HG03378 (cell line): ENCODE measurements around the gene NUDT3.
"Not testable (repeated sequence)": the region's sequence is repeated elsewhere in the genome, so short reads cannot be mapped to it uniquely, and the experiment has no call there.

Experiments
- ATAC-seq: cut with Tn5 transposase; IDR thresholded peaks from one replicate; pipeline ENCODE4 v1.9.1; 2021; ENCODE audit warnings: mild to moderate bottlenecking, moderate library complexity; ENCODE audit not compliant: unreplicated experiment

The NUDT3 gene

GRCh38 chr6:34324738-34325444 is 67.6 kb downstream of the NUDT3 start:
- no peak for ATAC-seq

DNA sequence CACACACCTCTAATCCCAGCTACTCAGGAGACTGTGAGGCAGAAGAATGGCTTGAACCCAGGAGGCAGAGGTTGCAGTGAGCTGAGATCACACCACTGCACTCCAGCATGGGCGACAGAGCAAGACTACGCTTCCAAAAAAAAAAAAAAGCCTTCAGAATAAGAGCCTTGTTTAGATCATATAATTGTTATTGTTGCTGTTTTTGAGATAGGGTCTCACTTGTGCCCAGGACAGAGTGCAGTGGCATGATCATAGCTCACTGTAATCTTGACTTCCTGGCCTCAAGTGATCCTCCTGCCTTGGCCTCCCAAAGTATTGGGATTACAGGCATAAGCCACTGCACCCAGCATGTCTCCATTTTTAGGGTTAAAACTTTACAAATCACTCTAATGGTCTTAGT is 68.2 kb downstream of the NUDT3 start:
- not testable (repeated sequence) for ATAC-seq

DNA sequence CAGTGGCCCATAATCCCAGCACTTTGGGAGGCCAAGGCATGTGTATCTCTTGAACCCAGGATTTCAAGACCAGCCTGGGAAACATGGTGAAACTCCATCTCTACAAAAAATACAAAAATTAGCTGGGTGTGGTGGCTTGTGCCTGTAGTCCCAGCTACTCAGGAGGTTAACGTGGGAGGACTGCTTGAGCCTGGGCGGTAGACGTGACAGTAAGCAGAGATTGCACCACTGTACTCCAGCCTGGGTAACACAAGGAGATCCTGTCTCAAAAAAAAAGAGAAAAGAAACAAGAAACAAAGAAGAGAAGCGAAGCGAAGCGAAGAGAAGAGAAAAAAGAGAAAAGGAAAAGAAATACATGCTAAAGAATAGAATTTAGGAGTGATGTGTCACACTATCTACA is 69.2 kb downstream of the NUDT3 start:
- no peak for ATAC-seq

DNA sequence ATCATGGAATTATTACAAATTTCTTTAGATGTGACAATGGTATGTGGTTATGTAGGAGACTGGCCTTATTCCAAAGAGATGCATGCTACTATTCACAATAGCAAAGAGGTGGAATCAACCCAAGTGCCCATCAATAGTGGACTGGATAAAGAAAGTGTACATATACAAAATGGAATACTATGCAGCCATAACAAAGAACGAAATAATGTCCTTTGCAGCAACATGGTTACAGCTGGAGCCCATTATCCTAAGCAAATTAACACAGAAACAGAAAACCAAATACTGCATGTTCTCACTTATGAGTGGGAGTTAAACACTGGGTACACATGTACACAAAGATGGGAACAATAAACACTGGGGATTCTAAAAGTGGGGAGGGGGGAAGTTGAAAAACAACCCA is 69.7 kb downstream of the NUDT3 start:
- ATAC-seq: no peak

- no peak for ATAC-seq
These were observed 70.6 kb downstream of the NUDT3 start for GRCh38 chr6:34321821-34322220.

GRCh38 chr6:34319471-34319885 is 73.0 kb downstream of the NUDT3 start:
- no peak for ATAC-seq

- no peak for ATAC-seq
These were observed 73.7 kb downstream of the NUDT3 start for GRCh38 chr6:34318499-34319470.

DNA sequence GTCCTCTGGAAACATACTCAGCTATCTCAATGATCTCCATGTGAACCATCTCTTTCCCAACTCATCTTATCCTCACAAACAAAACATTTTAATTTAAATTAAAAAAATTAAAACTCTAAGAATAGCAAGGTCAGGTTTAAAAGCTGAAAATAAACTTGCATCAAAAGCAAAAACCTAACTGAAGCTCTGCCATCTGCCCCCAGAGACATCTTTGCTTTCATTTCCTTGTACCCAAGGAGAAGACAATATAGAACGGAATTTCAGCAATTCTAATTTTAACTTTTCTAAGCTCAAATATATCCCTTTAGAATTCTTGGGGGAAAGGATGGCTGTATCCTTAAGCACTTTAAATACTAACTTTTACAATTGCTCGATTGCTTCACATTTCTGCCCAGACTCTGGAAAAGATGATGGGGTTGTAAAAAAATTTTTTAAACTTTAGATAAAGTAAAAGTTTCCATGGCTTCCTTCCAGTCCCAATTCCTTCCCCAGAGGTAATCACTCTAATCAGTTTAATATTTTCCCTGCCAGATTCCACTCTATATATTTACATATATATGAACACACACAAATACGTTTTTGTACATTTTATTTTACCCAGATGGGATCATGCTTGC is 74.5 kb downstream of the NUDT3 start:
- no peak for ATAC-seq

DNA sequence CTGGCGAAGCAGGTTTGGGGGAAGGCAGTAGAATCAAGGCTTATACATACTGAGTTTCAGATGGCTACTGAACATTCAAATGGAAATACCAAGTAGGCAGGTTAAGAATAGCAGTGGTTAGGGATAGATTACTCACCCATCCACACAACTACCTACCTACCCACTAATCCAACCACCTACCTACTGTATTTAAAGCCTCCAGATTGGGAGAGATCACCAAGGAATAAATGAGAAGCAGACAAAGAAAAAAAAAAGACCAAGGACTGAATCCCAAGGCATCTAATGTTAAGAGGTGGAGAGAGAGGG is 75.3 kb downstream of the NUDT3 start:
- ATAC-seq: no peak

GRCh38 chr6:34316431-34317171 is 75.9 kb downstream of the NUDT3 start:
- no peak for ATAC-seq

- no peak for ATAC-seq
These were observed 76.7 kb downstream of the NUDT3 start for GRCh38 chr6:34315780-34316179.

DNA sequence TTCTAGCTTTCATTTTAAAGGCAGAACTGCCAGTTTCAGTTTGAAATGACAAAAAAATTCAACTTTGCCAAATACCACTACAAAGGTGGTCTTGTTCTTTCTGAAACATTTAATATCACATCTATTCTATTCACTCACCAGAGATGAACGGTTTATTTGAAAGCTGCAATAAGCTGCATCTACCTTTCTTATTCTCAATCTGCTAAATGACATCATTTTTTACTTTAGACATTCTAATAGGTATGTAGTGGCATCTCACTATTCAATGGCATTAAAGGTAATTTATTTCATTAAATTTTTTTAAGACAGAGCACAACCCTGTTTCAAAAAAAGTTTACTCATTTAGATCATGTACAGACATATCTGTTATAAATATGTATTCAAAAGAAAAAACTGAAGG is 77.2 kb downstream of the NUDT3 start:
- no peak for ATAC-seq

DNA sequence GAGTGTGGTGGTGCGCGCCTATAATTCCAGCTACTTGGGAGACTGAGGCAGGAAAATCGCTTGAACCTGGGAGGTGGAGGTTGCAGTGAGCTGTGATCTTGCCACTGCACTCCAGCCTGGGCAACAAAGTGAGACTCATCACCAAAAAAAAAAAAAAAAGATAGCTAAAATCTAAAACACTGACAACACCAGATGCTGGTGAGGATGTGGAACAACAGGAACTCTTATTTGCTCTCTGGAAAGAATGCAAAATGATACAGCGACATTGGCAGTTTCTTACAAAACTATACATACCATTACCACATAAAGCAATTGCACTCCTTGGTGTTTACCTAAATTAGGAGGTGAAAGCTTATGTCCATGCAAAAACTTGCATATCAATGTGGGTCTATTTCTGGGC is 80.2 kb downstream of the NUDT3 start:
- ATAC-seq: no peak

DNA sequence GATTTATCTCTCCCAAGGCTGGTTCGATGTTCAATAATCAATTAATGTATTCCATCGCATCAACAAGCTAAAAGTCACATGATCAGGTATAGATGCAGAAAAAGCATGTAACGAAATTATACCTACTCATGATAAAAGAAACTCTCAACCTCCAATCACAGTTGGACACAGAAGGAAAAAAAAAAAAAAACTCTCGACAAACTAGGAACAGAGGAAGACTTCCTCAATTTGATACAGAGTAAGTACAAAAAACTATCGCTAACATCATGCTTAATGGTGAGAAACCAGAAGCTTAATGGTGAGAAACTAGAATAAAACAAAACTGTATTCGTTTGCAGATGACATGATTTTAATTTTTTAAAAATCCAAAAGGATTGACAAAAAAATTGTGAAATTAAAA is 81.7 kb downstream of the NUDT3 start:
- no peak for ATAC-seq

- ATAC-seq: no peak
These were observed 84.0 kb downstream of the NUDT3 start for GRCh38 chr6:34308483-34308882.

DNA sequence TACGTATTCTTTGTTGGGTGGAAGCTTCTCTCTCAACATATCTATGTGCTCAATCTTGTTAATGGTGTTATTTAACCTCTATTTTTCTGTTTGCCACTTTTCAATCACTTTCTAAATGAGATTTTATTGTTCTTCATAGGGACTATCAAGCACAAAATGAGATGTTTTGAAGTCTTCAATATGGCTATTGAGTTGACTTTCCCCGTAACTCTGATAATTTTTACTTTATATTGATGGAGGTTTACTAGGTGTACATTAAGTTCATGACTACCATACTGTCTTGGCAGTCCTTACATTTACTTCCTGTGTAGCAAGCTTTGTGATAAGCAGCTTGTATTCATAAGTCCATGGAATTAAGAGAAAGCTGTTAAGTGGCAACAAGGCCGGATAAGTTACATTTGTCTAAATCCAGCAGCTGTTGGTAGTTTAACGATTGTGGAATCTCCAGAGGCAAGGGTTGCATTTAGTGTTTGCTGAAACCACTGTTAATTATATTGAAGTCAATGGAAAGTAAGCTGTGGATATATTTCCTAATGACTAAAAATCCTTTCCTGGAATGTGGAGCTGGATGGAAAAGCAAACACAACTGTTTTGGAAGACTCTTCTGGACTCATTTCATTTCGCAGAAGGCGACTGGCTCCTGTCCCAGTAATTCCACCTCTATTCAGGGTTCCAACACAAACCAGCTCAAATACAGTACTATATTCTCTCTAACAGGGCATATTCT is 86.3 kb downstream of the NUDT3 start:
- no peak for ATAC-seq

DNA sequence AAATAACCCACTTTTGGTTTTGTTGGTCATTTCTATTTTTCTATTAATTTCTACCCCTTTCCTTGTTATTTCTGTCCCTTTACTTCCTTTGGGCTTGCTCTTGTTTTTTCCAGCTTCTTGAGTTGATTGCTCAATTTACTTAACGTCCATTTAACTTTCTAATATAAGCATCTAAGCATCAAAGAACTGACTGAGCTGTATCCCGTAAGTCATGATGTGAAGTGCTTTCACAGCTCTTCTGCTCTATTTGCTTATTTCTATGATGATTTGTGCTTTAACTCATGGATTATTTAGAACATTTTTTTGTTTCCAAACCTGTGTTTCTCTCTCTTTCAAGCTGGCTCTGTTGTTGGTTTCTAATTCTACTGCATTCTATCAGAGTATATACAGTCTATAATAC is 87.0 kb downstream of the NUDT3 start:
- no peak for ATAC-seq

DNA sequence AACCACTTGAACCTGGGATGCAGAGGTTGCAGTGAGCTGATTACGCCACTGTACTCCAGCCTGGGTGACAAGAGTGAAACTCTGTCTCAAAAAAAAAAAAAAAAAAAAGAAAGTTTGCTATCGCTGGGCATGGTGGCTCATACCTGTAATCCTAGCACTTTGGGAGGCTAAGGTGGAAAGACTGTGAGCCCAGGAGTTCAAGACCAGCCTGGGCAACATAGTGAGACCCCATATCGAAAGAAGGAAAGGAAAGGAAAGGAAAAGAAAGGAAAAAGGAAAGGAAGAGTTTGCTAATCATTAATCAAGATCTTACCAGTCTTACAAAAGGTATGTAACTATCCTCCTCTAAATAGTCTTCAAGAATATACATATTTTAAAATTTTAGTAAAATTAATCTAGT is 88.3 kb downstream of the NUDT3 start:
- no peak for ATAC-seq

GRCh38 chr6:34302929-34303328 is 89.5 kb downstream of the NUDT3 start:
- no peak for ATAC-seq

DNA sequence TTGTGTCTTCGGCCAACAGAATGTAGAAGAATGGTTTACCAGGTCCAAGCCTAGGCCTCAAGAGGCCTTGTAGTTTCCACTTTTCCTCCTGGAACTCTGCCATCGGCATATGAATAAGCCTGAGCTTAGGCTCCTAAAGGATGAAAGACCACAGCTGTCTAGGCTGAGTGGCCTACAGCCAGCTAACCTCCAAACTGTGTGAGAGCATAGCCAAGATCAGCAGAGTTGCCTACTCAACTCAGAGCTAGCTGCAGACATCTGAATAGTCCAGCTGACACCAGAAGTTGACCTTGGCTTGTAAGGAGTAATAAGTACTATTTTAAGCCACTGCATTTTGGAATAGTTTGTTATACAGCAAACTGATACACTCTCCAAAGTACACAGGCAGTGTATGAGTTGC is 91.1 kb downstream of the NUDT3 start:
- no peak for ATAC-seq

GRCh38 chr6:34300332-34300751 is 92.1 kb downstream of the NUDT3 start:
- ATAC-seq: no peak
